ENCODE data around the gene SLC1A4. TPM values are rescaled to one million over a fixed set of nuclear protein-coding genes. Genes with fewer than 3 reads are reported as not detected.

SLC1A4 gene
- total and polyA plus RNA-seq, 4 experiments from 2014 or later, result 1.6 to 10.3 (median 5.1) TPM

DNA sequence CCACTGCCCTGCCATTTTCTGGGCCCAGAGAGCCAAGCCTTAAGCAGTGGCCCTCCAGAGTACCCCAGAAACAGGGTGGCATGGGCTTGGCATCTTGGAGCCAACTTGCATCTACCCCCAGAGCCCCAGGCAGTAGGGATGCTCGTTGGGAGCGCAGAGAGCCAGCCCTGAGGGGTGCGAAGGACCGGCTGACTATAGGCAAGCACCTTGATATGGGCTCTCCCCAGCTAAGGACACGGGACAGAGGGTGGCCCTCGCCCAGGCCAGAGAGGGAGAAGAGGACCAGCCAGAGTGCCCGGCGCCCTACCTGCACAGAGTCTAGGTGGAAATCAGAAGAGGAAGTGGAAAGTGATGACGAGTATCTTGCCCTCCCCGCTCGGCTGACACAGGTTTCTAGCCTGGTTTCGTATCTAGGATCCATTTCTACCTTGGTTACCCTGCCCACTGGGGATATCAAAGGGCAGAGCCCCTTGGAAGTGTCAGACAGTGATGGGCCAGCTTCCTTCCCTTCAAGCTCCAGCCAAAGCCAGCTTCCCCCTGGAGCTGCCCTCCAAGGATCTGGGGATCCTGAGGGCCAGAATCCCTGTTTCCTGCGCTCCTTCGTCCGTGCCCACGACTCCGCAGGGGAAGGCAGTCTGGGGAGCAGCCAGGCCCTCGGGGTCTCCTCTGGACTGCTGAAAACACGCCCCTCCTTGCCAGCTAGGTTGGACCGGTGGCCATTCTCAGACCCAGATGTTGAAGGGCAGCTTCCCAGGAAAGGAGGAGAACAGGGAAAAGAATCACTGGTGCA lies 83.2 kb downstream of the SLC1A4 start:
- Mint-ChIP-seq H3K4me3 (no peak overlapping the region), H3K4me1 (peaks cover 5 to 24% (median 17%) of the 10 kb centered on the region in 4 donors), H3K27me3 (no peaks in the 10 kb centered on the region), H3K9me3 (peaks cover 0 to 3% (median 0%) of the 10 kb centered on the region in 8 donors), H3K27ac (peak overlapping the region in 6 of 7 donors; percentile 4 to 81 (median 27)), H3K36me3 (peaks cover 9 to 60% of the 10 kb centered on the region in 2 donors)
- DNase-seq, result no peak
- Histone ChIP-seq H3K36me3 (ENCODE audit: insufficient read depth, low read length) (peaks cover 33% of the 10 kb centered on the region), H3K4me1 (ENCODE audit: insufficient read depth, low read length) (peaks cover 14% of the 10 kb centered on the region), H3K27ac (ENCODE audit: low read depth, low read length) (no peak overlapping the region), H3K27me3 (ENCODE audit: insufficient read depth, low read length) (no peaks in the 10 kb centered on the region), H3K9me3 (ENCODE audit: control insufficient read depth in 1 of 2, low read length in 2 of 2) (no peaks in the 10 kb centered on the region), H3K4me3 (ENCODE audit: low read length in 2 of 2) (no peak overlapping the region)
- POLR2A ChIA-PET (ENCODE audit: partially characterized antibody), result interaction anchor here (0.5 to 1.8 kb wide), 3 partner anchors 17 to 57 kb away, joined by 3 to 7 read pairs (median 3); partner anchors contain the start of gene RAB1A
- intact Hi-C loops (cut with micrococcal nuclease), result no loop called here
- CTCF ChIA-PET (ENCODE audit: partially characterized antibody), result interaction anchor here (1.0 to 11.0 kb wide), 5 partner anchors 7 to 154 kb away, joined by 3 to 65 read pairs (median 4); partner anchors contain the start of gene CEP68

Other genes starting within 250 kb of the SLC1A4 start
- 10 to 100 TPM; 57.7 to 59.9 TPM for gene CEP68, start 67.0 kb downstream of the SLC1A4 start, total RNA-seq
- gene CEP68, start 67.0 kb downstream of the SLC1A4 start, polyA plus RNA-seq, result 10 to 100 TPM; 19.9 to 28.4 TPM
- gene RAB1A, start 140.7 kb downstream of the SLC1A4 start, total RNA-seq, result 10 to 100 TPM; 53.3 to 58.4 TPM
- 10 to 100 TPM; 53.2 to 81.6 TPM for gene RAB1A, start 140.7 kb downstream of the SLC1A4 start, polyA plus RNA-seq
- 100 to 1,000 TPM; 298 to 312 TPM for gene ACTR2, start 238.4 kb downstream of the SLC1A4 start, total RNA-seq
- gene ACTR2, start 238.4 kb downstream of the SLC1A4 start, polyA plus RNA-seq, result 100 to 1,000 TPM; 289 to 292 TPM

Data from CD4-positive, alpha-beta memory T cell (primary cell).